Stimulated activated memory B cell treated with anti-CD40 and anti-IgM and Interleukin-4, amounts not matched to agents 10 μg/mL and 1 μg/mL and 100 μg/mL, for 72 hours (primary cell): ENCODE data around the gene PSMD9.
"Not testable (repeated sequence)": the region's sequence is repeated elsewhere in the genome, so short reads cannot be mapped to it uniquely, and the experiment has no call there.

ENCODE experiments used
- ATAC-seq: fragments of 150-1000 bp; cut with Tn5 transposase; 2 replicates; pipeline ENCODE4 v1.10.0; 2021
- H3K27ac Mint-ChIP-seq: one replicate; pipeline ENCODE4 v1.8.0; 2022; ENCODE audit warnings: mild to moderate bottlenecking, mixed read lengths
- H3K27me3 Mint-ChIP-seq: one replicate; pipeline ENCODE4 v1.8.0; 2022; ENCODE audit warnings: mixed read lengths
- H3K36me3 Mint-ChIP-seq: one replicate; pipeline ENCODE4 v1.8.0; 2022; ENCODE audit warnings: mixed read lengths
- H3K4me1 Mint-ChIP-seq: one replicate; pipeline ENCODE4 v1.8.0; 2022; ENCODE audit warnings: mixed read lengths
- H3K4me3 Mint-ChIP-seq: one replicate; pipeline ENCODE4 v1.8.0; 2022; ENCODE audit warnings: mild to moderate bottlenecking, moderate library complexity, mixed read lengths
- H3K9me3 Mint-ChIP-seq: one replicate; pipeline ENCODE4 v1.8.0; 2022; ENCODE audit warnings: mixed read lengths

PSMD9 gene

DNA sequence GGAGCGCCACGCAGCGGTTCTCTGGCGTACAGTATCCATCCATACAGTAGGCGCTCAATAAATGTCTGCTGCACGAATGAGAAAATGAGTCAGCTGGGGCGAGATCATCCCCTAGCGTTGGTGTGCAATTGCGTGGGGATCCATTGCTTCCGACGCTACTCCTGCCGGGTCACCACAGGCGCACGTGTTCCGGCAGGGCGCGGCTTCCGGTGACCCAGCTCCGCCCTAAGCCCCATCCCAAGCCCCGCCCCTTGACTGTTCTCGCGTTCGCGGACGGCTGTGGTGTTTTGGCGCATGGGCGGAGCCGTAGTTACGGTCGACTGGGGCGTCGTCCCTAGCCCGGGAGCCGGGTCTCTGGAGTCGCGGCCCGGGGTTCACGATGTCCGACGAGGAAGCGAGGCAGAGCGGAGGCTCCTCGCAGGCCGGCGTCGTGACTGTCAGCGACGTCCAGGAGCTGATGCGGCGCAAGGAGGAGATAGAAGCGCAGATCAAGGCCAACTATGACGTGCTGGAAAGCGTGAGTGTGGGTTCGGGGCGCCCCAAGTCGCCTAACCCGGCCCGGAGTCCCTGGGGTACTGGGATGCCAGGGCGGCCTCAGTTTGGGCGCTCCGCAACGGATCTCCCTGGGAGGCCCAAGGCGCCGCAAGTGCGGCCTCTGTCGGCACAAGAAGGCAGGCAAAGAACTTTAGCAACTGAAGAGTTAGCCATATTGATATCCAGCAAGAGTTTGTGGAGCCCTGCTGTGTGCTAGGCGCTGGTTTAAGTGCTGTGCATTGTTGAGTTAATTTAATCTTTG, at the start of gene PSMD9:
Gene PSMD9 (plus strand): TSS at position 313 of the 796 bp plus-strand sequence. CDS start 67 bp downstream, at position 380.
- H3K27me3 Mint-ChIP-seq = no peaks in the 10 kb centered on the region
- ATAC-seq = peak; percentile 98
- peak within 1 kb of the TSS; percentile 97 for H3K27ac Mint-ChIP-seq
- peaks cover 17% of the 10 kb centered on the region for H3K4me1 Mint-ChIP-seq
- peaks cover under 1% of the 10 kb centered on the region for H3K36me3 Mint-ChIP-seq
- no peaks in the 10 kb centered on the region for H3K9me3 Mint-ChIP-seq
- peak within 1 kb of the TSS; percentile 100 for H3K4me3 Mint-ChIP-seq

- H3K4me3 Mint-ChIP-seq = peak overlapping the region; percentile 95
- H3K27ac Mint-ChIP-seq = peak overlapping the region; percentile 86
- H3K4me1 Mint-ChIP-seq = peaks cover 26% of the 10 kb centered on the region
- H3K27me3 Mint-ChIP-seq = no peaks in the 10 kb centered on the region
- H3K36me3 Mint-ChIP-seq = no peaks in the 10 kb centered on the region
- peak; percentile 99 for ATAC-seq
- H3K9me3 Mint-ChIP-seq = no peaks in the 10 kb centered on the region
These were observed 49.2 kb upstream of the PSMD9 start for GRCh38 chr12:121839106-121839992.

DNA sequence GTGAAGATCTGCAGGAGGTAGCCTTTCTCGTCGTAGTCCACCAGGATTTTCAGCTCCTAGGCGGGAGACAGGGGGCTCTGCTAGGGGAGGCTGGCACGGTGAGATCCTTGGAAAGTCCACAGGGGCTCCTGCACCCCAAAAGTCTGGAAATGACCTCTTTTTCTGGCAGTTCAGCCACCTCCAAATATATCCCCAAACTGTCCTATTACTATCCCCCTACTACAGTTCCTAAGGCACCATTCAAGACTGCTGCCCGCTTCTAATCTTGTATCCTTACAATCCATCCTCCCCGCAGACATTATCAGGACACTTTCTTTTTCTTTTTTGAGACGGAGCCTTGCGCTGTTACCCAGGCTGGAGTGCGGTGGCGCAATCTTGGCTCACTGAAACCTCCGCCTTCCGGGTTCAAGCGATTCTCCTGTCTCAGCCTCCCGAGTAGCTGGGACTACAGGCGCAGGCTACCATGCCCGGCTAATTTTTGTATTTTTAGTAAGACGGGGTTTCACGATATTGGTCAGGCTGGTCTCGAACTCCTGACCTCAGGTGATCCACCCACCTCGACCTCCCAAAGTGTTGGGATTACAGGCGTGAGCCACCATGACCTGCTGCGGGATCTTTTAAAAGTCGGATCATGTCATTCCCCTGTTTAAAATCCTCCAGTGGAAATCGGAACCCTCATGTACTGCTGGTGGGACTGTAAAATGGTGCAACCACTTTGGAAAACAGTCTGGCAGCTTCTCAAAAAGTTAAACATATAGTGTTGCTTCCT, 48.4 kb upstream of the PSMD9 start:
- H3K4me3 Mint-ChIP-seq = peak overlapping the region; percentile 95
- H3K9me3 Mint-ChIP-seq = no peaks in the 10 kb centered on the region
- no peak for ATAC-seq
- H3K27ac Mint-ChIP-seq = peak overlapping the region; percentile 86
- H3K4me1 Mint-ChIP-seq = peaks cover 26% of the 10 kb centered on the region
- H3K27me3 Mint-ChIP-seq = no peaks in the 10 kb centered on the region
- H3K36me3 Mint-ChIP-seq = no peaks in the 10 kb centered on the region

- Mint-ChIP-seq H3K4me3 (no peak overlapping the region), H3K36me3 (no peaks in the 10 kb centered on the region), H3K27me3 (no peaks in the 10 kb centered on the region), H3K4me1 (peaks cover 24% of the 10 kb centered on the region), H3K27ac (no peak overlapping the region), H3K9me3 (no peaks in the 10 kb centered on the region)
- no peak for ATAC-seq
These were observed 45.2 kb upstream of the PSMD9 start for GRCh38 chr12:121843236-121843982.

DNA sequence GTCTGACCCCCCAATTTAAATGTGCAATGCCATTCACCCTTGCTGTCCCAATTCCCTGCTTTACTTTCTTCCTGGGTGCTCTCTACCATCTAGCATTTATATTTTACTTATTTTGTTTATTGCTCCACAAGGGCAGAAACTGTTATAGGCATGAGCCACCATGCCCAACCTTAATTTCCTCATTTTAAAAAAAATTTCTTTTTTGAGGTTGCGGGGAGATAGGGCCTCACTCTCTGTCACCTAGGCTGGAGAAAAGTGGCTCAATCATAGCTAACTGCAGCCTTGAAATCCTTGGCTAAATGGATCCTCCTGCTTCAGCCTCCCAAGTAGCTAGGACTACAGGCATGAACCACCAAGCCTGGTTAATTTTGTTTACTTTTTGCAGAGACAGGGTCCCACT, 42.9 kb upstream of the PSMD9 start:
- Mint-ChIP-seq H3K4me3 (no peak overlapping the region), H3K4me1 (peaks cover 13% of the 10 kb centered on the region), H3K36me3 (no peaks in the 10 kb centered on the region), H3K9me3 (no peaks in the 10 kb centered on the region), H3K27me3 (no peaks in the 10 kb centered on the region), H3K27ac (no peak overlapping the region)
- ATAC-seq = no peak

DNA sequence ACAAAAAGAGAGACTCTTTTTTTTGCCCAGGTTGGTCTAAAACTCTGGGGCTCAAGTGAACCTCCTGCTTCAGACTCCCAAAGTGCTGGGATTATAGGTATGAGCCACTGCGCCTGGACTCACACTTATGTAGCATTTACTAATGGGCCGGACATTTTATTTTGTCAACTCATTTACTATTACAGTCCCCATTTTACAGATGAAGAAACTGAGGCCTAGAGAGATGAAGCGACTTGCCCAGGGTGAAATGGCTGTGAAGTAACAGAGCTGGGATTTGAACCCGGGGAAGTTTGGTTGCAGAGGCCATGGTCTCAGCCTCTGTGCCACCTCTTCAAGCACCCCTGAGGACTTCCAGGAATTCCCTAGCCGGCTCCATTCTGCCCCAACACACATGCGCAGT, 39.4 kb upstream of the PSMD9 start:
- Mint-ChIP-seq H3K4me1 (peaks cover 13% of the 10 kb centered on the region), H3K36me3 (no peaks in the 10 kb centered on the region), H3K27ac (no peak overlapping the region), H3K9me3 (no peaks in the 10 kb centered on the region), H3K4me3 (no peak overlapping the region), H3K27me3 (no peaks in the 10 kb centered on the region)
- no peak for ATAC-seq

- ATAC-seq = peak; percentile 73
- H3K4me3 Mint-ChIP-seq = no peak overlapping the region
- no peak overlapping the region for H3K27ac Mint-ChIP-seq
- H3K36me3 Mint-ChIP-seq = no peaks in the 10 kb centered on the region
- H3K4me1 Mint-ChIP-seq = peaks cover 13% of the 10 kb centered on the region
- H3K9me3 Mint-ChIP-seq = no peaks in the 10 kb centered on the region
- H3K27me3 Mint-ChIP-seq = no peaks in the 10 kb centered on the region
These were observed 38.9 kb upstream of the PSMD9 start for GRCh38 chr12:121849665-121850064.

GRCh38 chr12:121852392-121852791, 36.2 kb upstream of the PSMD9 start:
- not testable (repeated sequence) for ATAC-seq, H3K27me3 Mint-ChIP-seq, H3K4me3 Mint-ChIP-seq, H3K9me3 Mint-ChIP-seq, H3K27ac Mint-ChIP-seq, H3K36me3 Mint-ChIP-seq
- H3K4me1 Mint-ChIP-seq = peaks cover 29% of the 10 kb centered on the region

- no peak for ATAC-seq
- no peaks in the 10 kb centered on the region for H3K27me3 Mint-ChIP-seq
- H3K36me3 Mint-ChIP-seq = no peaks in the 10 kb centered on the region
- no peak overlapping the region for H3K27ac Mint-ChIP-seq
- H3K4me1 Mint-ChIP-seq = peaks cover 28% of the 10 kb centered on the region
- no peak overlapping the region for H3K4me3 Mint-ChIP-seq
- no peaks in the 10 kb centered on the region for H3K9me3 Mint-ChIP-seq
These were observed 31.0 kb upstream of the PSMD9 start for GRCh38 chr12:121857322-121858246.

DNA sequence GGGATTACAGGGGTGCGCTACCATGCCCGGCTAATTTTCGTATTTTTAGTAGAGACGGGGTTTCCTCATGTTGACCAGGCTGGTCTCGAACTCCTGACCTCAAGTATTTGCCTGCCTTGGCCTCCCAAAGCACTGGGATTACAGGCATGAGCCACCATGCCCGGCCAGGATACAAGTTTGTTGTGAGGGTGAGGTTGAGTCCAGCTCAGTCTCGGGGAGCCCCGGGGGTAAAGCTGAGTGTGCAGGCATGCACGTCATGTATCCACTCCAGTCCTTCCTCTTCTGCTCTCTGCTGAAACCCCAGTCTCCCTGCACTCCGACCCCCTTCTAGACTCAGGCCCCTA, 30.3 kb upstream of the PSMD9 start:
- no peak for ATAC-seq
- peaks cover 28% of the 10 kb centered on the region for H3K4me1 Mint-ChIP-seq
- peak overlapping the region; percentile 64 for H3K27ac Mint-ChIP-seq
- no peaks in the 10 kb centered on the region for H3K9me3 Mint-ChIP-seq
- no peaks in the 10 kb centered on the region for H3K36me3 Mint-ChIP-seq
- H3K4me3 Mint-ChIP-seq = no peak overlapping the region
- no peaks in the 10 kb centered on the region for H3K27me3 Mint-ChIP-seq

DNA sequence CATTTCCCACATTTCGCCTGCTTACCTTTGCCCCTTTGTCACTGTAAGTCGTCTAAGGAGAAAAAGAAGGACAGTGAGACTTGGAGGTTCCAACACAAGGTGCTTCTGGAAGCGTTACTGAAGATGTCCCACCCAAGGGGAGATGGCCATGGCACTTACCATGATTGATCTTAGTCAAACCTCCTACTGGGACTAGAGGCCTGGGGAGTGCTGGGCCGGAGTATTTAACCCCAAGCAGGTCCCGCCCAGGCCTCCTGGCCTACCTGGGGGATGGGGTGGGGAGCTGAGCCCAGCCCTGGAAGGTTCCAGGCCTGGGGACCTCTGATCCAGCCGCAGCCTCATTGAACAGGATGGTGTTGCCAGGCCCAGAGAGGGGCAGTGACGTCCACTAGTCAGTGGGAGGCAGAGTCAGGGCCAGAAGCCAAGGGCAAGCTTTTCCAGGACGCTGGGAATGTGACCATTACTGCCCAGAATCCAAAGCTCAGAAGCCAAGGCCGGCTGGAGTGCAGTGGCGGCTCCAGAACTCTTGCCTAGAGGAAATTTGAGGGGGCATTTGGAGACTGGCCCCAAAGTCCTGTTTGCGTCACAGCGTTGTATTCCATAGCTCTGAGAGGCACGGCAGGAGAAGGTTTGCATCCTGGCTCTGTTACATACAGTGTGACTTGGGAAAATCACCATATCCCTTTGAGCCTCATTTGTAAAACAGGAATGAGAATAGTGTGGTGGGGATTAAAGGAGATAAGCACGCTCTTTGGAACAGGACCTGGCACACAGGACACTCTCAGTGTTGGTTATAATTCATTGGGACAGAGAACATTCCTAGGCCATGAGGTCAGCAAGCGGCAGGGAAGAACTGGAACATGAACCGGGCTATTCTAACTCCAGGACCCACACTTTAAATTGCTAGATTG, 29.7 kb upstream of the PSMD9 start, which contains the start of gene HPD:
Gene HPD (minus strand): TSS at position 198 of the 911 bp plus-strand sequence. CDS start 36 bp downstream, at position 162.
- Mint-ChIP-seq H3K27ac (peak within 1 kb of the TSS; percentile 64), H3K9me3 (no peaks in the 10 kb centered on the region), H3K27me3 (no peaks in the 10 kb centered on the region), H3K4me1 (peaks cover 28% of the 10 kb centered on the region), H3K36me3 (no peaks in the 10 kb centered on the region), H3K4me3 (no peak within 1 kb of the TSS)
- ATAC-seq = no peak

- no peak for ATAC-seq
- Mint-ChIP-seq H3K27me3 (no peaks in the 10 kb centered on the region), H3K36me3 (no peaks in the 10 kb centered on the region), H3K27ac (no peak overlapping the region), H3K4me1 (peaks cover 27% of the 10 kb centered on the region), H3K4me3 (no peak overlapping the region), H3K9me3 (no peaks in the 10 kb centered on the region)
These were observed 28.3 kb upstream of the PSMD9 start for GRCh38 chr12:121860257-121860656.

GRCh38 chr12:121860699-121861098, 27.9 kb upstream of the PSMD9 start:
- H3K27me3 Mint-ChIP-seq, ATAC-seq, H3K9me3 Mint-ChIP-seq, H3K36me3 Mint-ChIP-seq, H3K27ac Mint-ChIP-seq, H3K4me3 Mint-ChIP-seq: not testable (repeated sequence)
- H3K4me1 Mint-ChIP-seq = peaks cover 22% of the 10 kb centered on the region
